Uterus (tissue), 2 donors: ENCODE measurements around the gene TRPC4AP.

ENCODE experiments used
- POLR2A ChIP-seq, 2 donors: fragments of 450-650 bp; IDR thresholded peaks; one replicate each; pipeline ENCODE4 v1.6.1; 2016; ENCODE audit warnings: antibody characterized with exemption in 2 of 2, mild to moderate bottlenecking in 1 of 2, moderate library complexity in 1 of 2
- TF ChIP-seq, protein P1 (sequence below), 4 experiments: fragments of 200-600 bp in 2 of 4; fragments of 450-650 bp in 2 of 4; sonication (generic) in 2 of 4; IDR thresholded peaks; one replicate each; pipeline ENCODE4 v1.5.1; 2016 to 2019; ENCODE audit warnings: antibody characterized with exemption in 4 of 4, mild to moderate bottlenecking in 2 of 4, moderate library complexity in 1 of 4

DNA sequence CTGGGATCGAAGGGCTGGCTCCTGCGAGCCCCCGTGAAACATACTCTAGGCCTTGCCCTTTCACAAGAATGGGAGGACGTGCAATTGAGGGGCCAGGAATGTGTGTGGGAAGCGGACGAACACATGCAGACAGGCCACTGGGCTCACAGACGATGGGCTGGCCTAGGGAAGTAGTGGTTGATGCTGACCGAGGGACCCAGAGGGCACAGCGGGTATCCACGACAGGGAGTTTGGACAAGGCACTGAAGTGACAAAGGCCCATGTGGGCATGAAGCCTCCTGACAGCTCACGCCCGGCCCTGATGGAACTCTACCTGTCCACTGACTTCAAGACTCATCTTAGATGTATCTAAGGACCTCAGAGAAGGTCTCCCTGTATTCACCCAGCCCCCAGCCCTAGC, 84.7 kb downstream of the TRPC4AP start:
- TF ChIP-seq POLR2A (IDR thresholded peaks at IDR 0.05): no peak
- TF ChIP-seq, protein P1, sequence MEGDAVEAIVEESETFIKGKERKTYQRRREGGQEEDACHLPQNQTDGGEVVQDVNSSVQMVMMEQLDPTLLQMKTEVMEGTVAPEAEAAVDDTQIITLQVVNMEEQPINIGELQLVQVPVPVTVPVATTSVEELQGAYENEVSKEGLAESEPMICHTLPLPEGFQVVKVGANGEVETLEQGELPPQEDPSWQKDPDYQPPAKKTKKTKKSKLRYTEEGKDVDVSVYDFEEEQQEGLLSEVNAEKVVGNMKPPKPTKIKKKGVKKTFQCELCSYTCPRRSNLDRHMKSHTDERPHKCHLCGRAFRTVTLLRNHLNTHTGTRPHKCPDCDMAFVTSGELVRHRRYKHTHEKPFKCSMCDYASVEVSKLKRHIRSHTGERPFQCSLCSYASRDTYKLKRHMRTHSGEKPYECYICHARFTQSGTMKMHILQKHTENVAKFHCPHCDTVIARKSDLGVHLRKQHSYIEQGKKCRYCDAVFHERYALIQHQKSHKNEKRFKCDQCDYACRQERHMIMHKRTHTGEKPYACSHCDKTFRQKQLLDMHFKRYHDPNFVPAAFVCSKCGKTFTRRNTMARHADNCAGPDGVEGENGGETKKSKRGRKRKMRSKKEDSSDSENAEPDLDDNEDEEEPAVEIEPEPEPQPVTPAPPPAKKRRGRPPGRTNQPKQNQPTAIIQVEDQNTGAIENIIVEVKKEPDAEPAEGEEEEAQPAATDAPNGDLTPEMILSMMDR (IDR thresholded peaks at IDR 0.05): no peak
